ENCODE data around the gene TAGAP.
A peak's percentile ranks its signal among the peaks of the same experiment; 100 is the strongest.

TAGAP gene

DNA sequence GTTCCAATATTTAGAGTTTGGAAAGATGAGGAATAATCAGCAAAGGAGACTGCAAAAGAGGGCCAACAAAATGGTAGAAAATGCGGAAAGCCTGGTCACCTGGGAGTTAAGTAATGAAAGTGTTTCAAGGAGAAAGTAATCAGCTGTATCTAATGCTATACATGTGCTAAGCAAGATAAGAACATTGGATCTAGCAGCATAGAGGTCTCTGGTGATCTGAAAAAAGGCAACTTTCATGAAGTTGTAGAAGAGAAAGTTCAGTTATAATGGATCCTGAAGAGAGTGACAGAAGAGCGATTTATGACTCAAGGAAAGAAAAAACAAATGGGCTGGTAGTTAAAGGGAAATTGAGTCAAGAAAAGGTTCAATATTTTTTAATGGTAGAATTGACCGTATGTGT lies 40.2 kb downstream of the TAGAP start:
- Histone ChIP-seq H3K9me3 (replicated peaks; ENCODE audit: insufficient read depth, low read length) (no peaks in the 10 kb centered on the region), H3K79me2 (ENCODE audit: low read length) (no peaks in the 10 kb centered on the region), H4K20me1 (ENCODE audit: insufficient read depth, low read length) (no peaks in the 10 kb centered on the region), H3K9me2 (replicated peaks; ENCODE audit: insufficient read depth, low read length) (no peaks in the 10 kb centered on the region), H3K36me3 (replicated peaks; ENCODE audit: insufficient read depth, low read length) (no peaks in the 10 kb centered on the region), H3K4me1 (ENCODE audit: low read length) (no peaks in the 10 kb centered on the region), H3F3A (ENCODE audit: insufficient read depth, low read length) (no peaks in the 10 kb centered on the region), H3K9ac (ENCODE audit: low read length) (no peak overlapping the region), H3K27ac (ENCODE audit: low read length) (no peak overlapping the region), H3K4me3 (ENCODE audit: low read length) (no peak overlapping the region), H3K27me3 (replicated peaks; ENCODE audit: insufficient read depth, low read length) (no peaks in the 10 kb centered on the region), H3K4me2 (ENCODE audit: low read depth, low read length) (no peak overlapping the region), H2AFZ (ENCODE audit: low read length) (no peak overlapping the region)
- no peak for DNase-seq
- no peak for TF ChIP-seq EZH2phosphoT487 (IDR thresholded peaks at IDR 0.05; ENCODE audit: low read length)
- TF ChIP-seq EZH2 (optimal IDR thresholded peaks at IDR 0.05; ENCODE audit: low read depth, low read length): no peak
- TF ChIP-seq CTCF (IDR thresholded peaks at IDR 0.05; ENCODE audit: low read length): no peak

DNA sequence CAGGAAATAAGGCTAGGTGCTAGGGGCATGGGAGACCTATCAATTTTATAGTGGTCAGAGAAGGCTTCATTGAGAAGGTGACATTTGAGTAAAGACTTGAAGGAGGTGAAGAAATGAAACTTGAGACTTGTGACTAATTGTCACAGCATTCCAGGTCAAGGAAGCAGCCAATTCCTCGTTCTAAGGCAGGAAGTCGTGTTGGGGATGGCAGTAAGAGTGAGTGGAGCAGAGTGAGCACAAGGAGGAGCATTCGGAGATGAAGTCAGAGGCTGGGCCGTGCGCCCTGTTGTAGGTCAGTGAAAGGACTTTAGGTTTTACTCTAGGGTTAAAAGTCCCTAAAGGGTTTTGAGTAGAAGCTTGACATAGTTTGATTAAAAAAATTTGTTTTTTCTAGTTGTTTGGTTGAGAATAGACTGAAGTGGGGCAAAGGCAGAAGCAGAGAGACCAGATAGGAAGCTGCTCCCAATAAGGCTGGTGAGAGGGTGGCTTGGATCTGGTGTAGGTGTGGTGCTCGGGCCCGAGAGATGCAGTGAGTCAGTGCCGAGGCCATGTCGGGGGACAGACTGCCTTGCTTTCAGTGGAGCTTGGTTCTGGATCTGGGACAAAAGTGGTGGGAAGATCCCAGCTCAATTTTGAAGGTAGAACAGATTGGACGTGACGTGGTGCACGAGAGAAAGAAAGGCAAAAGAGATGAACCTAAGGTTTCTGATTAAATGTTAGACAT lies 42.2 kb downstream of the TAGAP start:
- H3K27ac ChIP-seq (ENCODE audit: low read length): no peak overlapping the region
- TF ChIP-seq EZH2phosphoT487 (IDR thresholded peaks at IDR 0.05; ENCODE audit: low read length) (no peak), CTCF (IDR thresholded peaks at IDR 0.05; ENCODE audit: low read length) (no peak), EZH2 (optimal IDR thresholded peaks at IDR 0.05; ENCODE audit: low read depth, low read length) (no peak)

GRCh38 chr6:158999666-159000403 lies 45.0 kb downstream of the TAGAP start, which contains the start of gene RSPH3:
RSPH3 (minus strand) TSS chr6:159000202; CDS start chr6:158999550, 652 bp downstream.
- H3K9me3 ChIP-seq (replicated peaks; ENCODE audit: insufficient read depth, low read length): no peaks in the 10 kb centered on the region
- H2AFZ ChIP-seq (ENCODE audit: low read length): peak within 1 kb of the TSS; percentile 96
- H3K9me2 ChIP-seq (replicated peaks; ENCODE audit: insufficient read depth, low read length): no peaks in the 10 kb centered on the region
- no peaks in the 10 kb centered on the region for H3K4me1 ChIP-seq (ENCODE audit: low read length)
- no peaks in the 10 kb centered on the region for H3F3A ChIP-seq (ENCODE audit: insufficient read depth, low read length)
- no peaks in the 10 kb centered on the region for H3K79me2 ChIP-seq (ENCODE audit: low read length)
- peak; percentile 84 for DNase-seq
- H3K27ac ChIP-seq (ENCODE audit: low read length): peak within 1 kb of the TSS; percentile 77
- no peak for TF ChIP-seq EZH2 (optimal IDR thresholded peaks at IDR 0.05; ENCODE audit: low read depth, low read length)
- no peak for TF ChIP-seq EZH2phosphoT487 (IDR thresholded peaks at IDR 0.05; ENCODE audit: low read length)
- no peak for TF ChIP-seq CTCF (IDR thresholded peaks at IDR 0.05; ENCODE audit: low read length)
- no peaks in the 10 kb centered on the region for H3K27me3 ChIP-seq (replicated peaks; ENCODE audit: insufficient read depth, low read length)
- peak within 1 kb of the TSS; percentile 84 for H3K9ac ChIP-seq (ENCODE audit: low read length)
- H3K4me3 ChIP-seq (ENCODE audit: low read length): peak within 1 kb of the TSS; percentile 84
- no peaks in the 10 kb centered on the region for H4K20me1 ChIP-seq (ENCODE audit: insufficient read depth, low read length)
- H3K4me2 ChIP-seq (ENCODE audit: low read depth, low read length): peak within 1 kb of the TSS; percentile 86
- no peaks in the 10 kb centered on the region for H3K36me3 ChIP-seq (replicated peaks; ENCODE audit: insufficient read depth, low read length)

More for the DNA sequence above, 42.2 kb downstream of the TAGAP start:
- no peak overlapping the region for H3K9ac ChIP-seq (ENCODE audit: low read length)
- H3K4me2 ChIP-seq (ENCODE audit: low read depth, low read length): no peak overlapping the region
- H4K20me1 ChIP-seq (ENCODE audit: insufficient read depth, low read length): no peaks in the 10 kb centered on the region
- H2AFZ ChIP-seq (ENCODE audit: low read length): no peak overlapping the region
- H3K4me3 ChIP-seq (ENCODE audit: low read length): no peak overlapping the region
- no peaks in the 10 kb centered on the region for H3K9me2 ChIP-seq (replicated peaks; ENCODE audit: insufficient read depth, low read length)
- H3K4me1 ChIP-seq (ENCODE audit: low read length): no peaks in the 10 kb centered on the region
- no peak for DNase-seq
- H3F3A ChIP-seq (ENCODE audit: insufficient read depth, low read length): no peaks in the 10 kb centered on the region
- no peaks in the 10 kb centered on the region for H3K9me3 ChIP-seq (replicated peaks; ENCODE audit: insufficient read depth, low read length)
- H3K27me3 ChIP-seq (replicated peaks; ENCODE audit: insufficient read depth, low read length): no peaks in the 10 kb centered on the region
- no peaks in the 10 kb centered on the region for H3K79me2 ChIP-seq (ENCODE audit: low read length)
- H3K36me3 ChIP-seq (replicated peaks; ENCODE audit: insufficient read depth, low read length): no peaks in the 10 kb centered on the region
